Activated naive CD8-positive, alpha-beta T cell treated with anti-CD3 and anti-CD28 coated beads, Interleukin-2, amount 50 U/mL, for 24 hours (primary cell): Measurements from ENCODE around the gene SEPTIN2.
"Not testable (repeated sequence)": the region's sequence is repeated elsewhere in the genome, so short reads cannot be mapped to it uniquely, and the experiment has no call there.

Experiments used
- ATAC-seq: fragments of 150-1000 bp; cut with Tn5 transposase; one replicate; pipeline ENCODE4 v1.10.0; 2021
- DNase-seq: peaks from one replicate; pipeline ENCODE4 v3.0.0; 2021
- H3K27ac Mint-ChIP-seq: one replicate; pipeline ENCODE4 v1.8.0; 2021; ENCODE audit warnings: mild to moderate bottlenecking, mixed read lengths
- H3K27me3 Mint-ChIP-seq: one replicate; pipeline ENCODE4 v1.8.0; 2021; ENCODE audit warnings: mixed read lengths
- H3K36me3 Mint-ChIP-seq: one replicate; pipeline ENCODE4 v1.8.0; 2021; ENCODE audit warnings: low read depth, mixed read lengths
- H3K4me1 Mint-ChIP-seq: one replicate; pipeline ENCODE4 v1.8.0; 2021; ENCODE audit warnings: mixed read lengths
- H3K4me3 Mint-ChIP-seq: one replicate; pipeline ENCODE4 v1.8.0; 2021; ENCODE audit warnings: mild to moderate bottlenecking, moderate library complexity, mixed read lengths
- H3K9me3 Mint-ChIP-seq: one replicate; pipeline ENCODE4 v1.8.0; 2021; ENCODE audit warnings: mixed read lengths

SEPTIN2 gene

DNA sequence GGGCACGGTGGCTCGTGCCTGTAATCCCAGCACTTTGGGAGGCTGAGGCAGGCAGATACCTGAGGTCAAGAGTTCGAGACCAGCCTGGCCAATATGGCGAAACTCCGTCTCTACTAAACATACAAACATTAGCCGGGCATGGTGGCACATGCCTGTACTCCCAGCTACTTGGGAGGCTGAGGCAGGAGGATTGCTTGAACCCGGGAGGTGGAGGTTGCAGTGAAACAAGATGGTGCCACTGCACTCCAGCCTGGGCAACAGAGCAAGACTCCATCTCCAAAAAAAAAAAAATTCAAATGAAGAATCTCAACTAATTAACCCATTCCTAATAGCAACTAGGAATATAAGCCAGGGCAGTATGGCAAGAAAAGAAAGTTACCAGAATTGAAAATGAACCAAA lies 37.4 kb upstream of the SEPTIN2 start:
- Mint-ChIP-seq H3K36me3 (peaks cover 15% of the 10 kb centered on the region), H3K9me3 (peaks cover 15% of the 10 kb centered on the region), H3K4me1 (peaks cover 14% of the 10 kb centered on the region)
- H3K27ac Mint-ChIP-seq, H3K4me3 Mint-ChIP-seq, ATAC-seq, DNase-seq, H3K27me3 Mint-ChIP-seq: not testable (repeated sequence)

DNA sequence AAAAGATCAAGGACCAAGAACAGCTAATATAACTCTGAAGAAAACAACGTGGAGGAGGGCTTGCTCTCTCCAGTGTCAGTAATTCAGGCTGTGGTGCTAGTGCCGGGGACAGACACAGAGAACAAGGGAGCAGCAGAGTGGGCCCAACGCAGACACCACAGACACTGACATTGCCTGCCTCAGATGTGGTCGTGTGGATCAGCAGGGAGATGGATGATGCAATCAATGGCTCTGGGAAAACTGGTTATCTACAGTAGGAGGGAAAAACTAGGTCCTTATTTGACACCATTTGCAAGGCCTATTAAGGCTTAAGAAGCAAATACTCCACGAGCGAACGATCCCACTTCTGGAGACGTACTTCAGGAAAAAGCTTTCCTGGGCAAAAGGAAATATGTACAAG lies 36.3 kb upstream of the SEPTIN2 start:
- Mint-ChIP-seq H3K36me3 (peaks cover 21% of the 10 kb centered on the region), H3K27me3 (no peaks in the 10 kb centered on the region), H3K4me1 (peaks cover 13% of the 10 kb centered on the region), H3K27ac (no peak overlapping the region), H3K4me3 (no peak overlapping the region), H3K9me3 (peaks cover 15% of the 10 kb centered on the region)
- DNase-seq (no peak), ATAC-seq (no peak)

DNA sequence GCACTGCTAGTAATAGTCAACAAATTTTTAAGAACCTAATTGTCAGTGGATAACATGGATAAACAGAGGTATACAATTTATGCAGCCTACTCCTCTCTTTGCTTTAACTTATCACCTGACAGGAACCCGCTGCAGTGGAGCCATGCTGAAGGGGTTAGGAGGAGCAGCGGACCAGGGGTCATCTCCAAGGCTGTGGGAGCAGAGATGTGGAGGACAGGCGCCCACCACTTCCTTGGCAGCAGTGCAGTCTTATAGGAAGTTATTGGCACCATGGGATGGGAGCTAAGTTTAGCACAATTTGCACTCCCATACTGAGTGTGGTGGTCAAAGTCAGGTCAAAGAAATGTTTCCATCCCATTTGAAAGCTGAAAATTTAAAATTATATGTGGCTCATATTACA lies 35.9 kb upstream of the SEPTIN2 start:
- Mint-ChIP-seq H3K27ac (no peak overlapping the region), H3K36me3 (peaks cover 23% of the 10 kb centered on the region), H3K27me3 (no peaks in the 10 kb centered on the region), H3K4me1 (peaks cover 13% of the 10 kb centered on the region), H3K9me3 (peaks cover 15% of the 10 kb centered on the region), H3K4me3 (no peak overlapping the region)
- DNase-seq (no peak), ATAC-seq (no peak)

DNA sequence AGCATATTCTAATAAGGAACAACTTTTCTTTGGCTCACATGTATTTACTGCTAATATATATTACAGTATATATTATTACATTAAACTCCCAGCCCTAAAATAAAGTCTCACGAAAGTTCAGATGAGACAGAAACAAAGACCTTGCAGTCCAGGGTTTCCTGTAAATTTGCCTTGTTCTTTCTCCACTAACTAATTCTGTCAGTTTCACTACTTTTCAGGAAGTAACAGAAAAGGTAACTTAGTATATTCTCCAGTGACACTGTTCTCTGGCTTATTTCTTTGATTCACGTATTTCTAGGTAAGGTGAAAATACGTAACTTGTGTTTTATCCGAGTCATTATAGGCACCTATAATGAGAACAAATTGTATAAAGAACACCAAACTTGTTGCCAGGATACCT lies 35.4 kb upstream of the SEPTIN2 start:
- peaks cover 13% of the 10 kb centered on the region for H3K9me3 Mint-ChIP-seq
- peaks cover 25% of the 10 kb centered on the region for H3K36me3 Mint-ChIP-seq
- H3K4me1 Mint-ChIP-seq: peaks cover 14% of the 10 kb centered on the region
- no peaks in the 10 kb centered on the region for H3K27me3 Mint-ChIP-seq
- H3K4me3 Mint-ChIP-seq: no peak overlapping the region
- DNase-seq (no peak), ATAC-seq (no peak)
- no peak overlapping the region for H3K27ac Mint-ChIP-seq

DNA sequence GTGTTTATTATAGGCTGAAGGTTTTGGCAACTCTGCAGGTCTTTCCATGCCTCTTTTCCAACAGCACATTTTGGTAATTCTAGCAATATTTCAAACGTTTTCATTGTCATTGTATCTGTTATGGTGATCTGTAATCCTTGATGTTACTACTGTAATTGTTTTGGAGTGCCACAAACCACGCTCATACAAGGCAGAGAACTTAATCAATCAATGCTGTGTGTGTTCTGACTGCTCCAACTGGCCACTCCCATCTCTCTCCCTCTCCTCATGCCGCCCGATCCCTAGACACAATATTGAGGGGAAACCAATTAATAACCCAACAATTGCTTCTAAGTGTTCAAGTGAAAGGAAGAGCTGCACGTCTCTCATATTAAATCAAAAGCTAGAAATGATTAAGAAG lies 33.2 kb upstream of the SEPTIN2 start:
- Mint-ChIP-seq H3K27me3 (no peaks in the 10 kb centered on the region), H3K27ac (no peak overlapping the region), H3K4me3 (no peak overlapping the region), H3K9me3 (no peaks in the 10 kb centered on the region), H3K36me3 (peaks cover 21% of the 10 kb centered on the region), H3K4me1 (peaks cover 16% of the 10 kb centered on the region)
- DNase-seq: no peak
- ATAC-seq: no peak

DNA sequence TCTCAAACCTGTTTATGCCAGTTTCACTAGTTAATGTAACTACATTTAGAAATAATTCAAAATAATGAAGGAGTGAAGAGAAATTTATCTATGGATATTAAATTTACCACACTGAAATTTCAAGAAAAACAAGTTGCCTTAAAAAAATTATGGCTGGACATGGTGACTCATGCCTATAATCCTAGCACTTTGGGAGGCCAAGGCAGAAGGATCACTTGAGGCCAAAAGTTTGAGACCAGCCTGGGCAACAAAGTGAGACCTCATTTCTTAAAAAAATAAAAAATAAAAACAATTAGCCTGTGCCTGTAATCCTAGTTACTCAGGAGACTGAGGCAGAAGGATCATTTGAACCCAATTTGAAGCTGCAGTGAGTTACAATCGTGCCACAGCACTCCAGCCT lies 30.1 kb upstream of the SEPTIN2 start:
- H3K4me1 Mint-ChIP-seq: peaks cover 27% of the 10 kb centered on the region
- H3K9me3 Mint-ChIP-seq: no peaks in the 10 kb centered on the region
- H3K27me3 Mint-ChIP-seq: no peaks in the 10 kb centered on the region
- H3K27ac Mint-ChIP-seq: peak overlapping the region; percentile 24
- no peak overlapping the region for H3K4me3 Mint-ChIP-seq
- H3K36me3 Mint-ChIP-seq: peaks cover 31% of the 10 kb centered on the region
- no peak for DNase-seq
- ATAC-seq: no peak

DNA sequence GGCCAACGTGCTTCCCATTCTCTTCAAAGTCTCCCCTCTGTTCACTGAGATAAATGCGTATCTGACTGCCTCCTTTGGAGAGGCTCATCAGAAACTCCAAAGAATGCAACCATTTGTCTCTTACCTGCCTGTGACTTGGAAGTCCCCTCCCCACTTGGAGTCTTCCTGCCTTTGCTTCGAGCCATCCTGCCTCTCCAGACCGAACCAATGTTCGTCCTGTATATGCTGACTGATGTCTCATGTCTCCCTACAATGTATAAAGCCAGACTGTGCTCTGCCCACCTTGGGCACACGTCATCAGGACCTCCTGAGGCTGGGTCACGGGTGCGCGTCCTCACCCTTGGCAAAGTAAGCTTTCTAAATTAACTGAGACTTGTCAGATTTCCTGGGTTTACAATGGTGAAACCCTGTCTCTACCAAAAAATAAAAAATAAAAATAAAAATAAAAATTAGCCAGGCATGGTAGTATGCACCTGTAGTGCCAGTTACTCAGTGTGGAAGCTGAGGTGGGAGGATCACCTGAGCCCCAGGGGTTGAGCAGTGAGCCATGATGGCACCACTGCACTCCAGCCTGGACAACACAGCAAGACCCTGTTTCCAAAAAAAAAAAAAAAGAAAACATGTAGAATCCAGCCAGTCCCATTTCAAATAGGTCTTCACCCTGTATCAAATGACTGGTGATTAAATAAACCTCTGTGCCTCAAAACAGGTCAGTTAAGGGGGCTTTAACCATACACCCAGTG lies 29.2 kb upstream of the SEPTIN2 start:
- DNase-seq: no peak
- H3K36me3 Mint-ChIP-seq: peaks cover 31% of the 10 kb centered on the region
- no peak overlapping the region for H3K27ac Mint-ChIP-seq
- no peak for ATAC-seq
- H3K9me3 Mint-ChIP-seq: no peaks in the 10 kb centered on the region
- no peaks in the 10 kb centered on the region for H3K27me3 Mint-ChIP-seq
- peaks cover 29% of the 10 kb centered on the region for H3K4me1 Mint-ChIP-seq
- H3K4me3 Mint-ChIP-seq: no peak overlapping the region

DNA sequence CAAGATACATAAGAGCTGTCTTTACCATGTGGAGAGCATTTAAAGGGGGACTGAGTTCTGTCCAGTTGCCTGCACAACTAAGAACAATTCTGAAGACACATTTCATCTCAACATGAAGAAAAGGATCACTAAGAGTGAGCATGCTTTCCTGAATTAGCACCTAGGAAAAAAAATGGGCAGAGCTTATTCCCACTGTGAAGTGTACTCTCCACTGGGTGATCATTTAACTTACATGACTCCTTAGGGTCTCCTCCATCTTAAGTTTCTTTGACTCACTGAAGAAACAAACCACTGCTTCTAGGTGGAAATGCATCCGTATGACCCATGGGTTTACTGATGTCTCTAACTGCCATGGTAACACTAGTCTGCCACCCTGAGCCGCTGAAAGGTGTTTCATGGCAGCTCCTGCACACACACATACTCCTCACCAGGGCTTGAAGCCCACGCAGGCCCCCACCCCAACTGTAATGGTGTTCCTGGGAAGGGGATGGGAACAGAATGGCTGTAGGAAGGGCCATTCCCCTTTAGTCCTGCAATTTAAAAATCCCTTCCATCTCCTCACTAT lies 27.3 kb upstream of the SEPTIN2 start:
- Mint-ChIP-seq H3K27me3 (no peaks in the 10 kb centered on the region), H3K4me3 (no peak overlapping the region), H3K36me3 (peaks cover 29% of the 10 kb centered on the region), H3K4me1 (peaks cover 38% of the 10 kb centered on the region), H3K27ac (no peak overlapping the region), H3K9me3 (no peaks in the 10 kb centered on the region)
- DNase-seq: no peak
- ATAC-seq: peak; percentile 15

DNA sequence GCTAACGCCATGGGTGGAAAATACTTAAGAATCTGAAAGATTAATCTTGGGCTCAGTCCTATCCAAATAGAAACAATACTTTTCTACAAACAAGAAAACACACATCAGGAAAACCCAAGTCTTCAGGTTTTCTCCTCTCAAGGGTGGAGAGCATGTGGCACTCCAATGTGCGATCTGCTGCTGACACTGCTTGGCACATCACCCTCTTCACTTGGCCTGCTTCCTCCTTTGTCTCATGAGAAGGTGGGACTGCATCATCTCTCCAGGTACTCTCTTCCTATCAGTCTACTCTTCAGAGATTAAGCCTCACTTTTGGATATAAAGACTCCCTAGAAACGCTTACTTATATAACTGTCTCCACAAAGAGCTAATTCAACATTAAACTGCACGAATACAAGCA lies 26.7 kb upstream of the SEPTIN2 start:
- Mint-ChIP-seq H3K9me3 (no peaks in the 10 kb centered on the region), H3K27me3 (no peaks in the 10 kb centered on the region), H3K27ac (no peak overlapping the region), H3K4me1 (peaks cover 40% of the 10 kb centered on the region), H3K36me3 (peaks cover 26% of the 10 kb centered on the region), H3K4me3 (no peak overlapping the region)
- DNase-seq (no peak), ATAC-seq (no peak)

DNA sequence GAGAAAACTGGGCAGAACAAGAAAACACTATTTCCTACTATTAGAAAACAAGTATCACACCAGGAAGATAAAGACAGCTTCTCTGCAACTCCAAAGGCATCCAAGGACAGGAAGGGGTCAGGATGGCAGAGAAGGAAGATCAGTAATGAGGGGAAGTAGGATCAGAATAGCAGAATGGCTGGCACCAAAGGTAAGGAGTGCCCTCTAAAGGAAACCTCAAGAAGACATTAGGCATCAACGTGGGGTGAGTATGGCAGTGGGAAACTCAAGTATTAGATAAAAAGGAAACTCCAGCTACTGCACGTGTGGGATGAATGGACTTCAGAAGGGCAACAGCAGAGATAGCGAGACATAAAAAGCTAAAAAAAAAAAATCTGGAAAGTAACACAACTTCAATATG lies 26.1 kb upstream of the SEPTIN2 start:
- H3K4me1 Mint-ChIP-seq: peaks cover 38% of the 10 kb centered on the region

DNA sequence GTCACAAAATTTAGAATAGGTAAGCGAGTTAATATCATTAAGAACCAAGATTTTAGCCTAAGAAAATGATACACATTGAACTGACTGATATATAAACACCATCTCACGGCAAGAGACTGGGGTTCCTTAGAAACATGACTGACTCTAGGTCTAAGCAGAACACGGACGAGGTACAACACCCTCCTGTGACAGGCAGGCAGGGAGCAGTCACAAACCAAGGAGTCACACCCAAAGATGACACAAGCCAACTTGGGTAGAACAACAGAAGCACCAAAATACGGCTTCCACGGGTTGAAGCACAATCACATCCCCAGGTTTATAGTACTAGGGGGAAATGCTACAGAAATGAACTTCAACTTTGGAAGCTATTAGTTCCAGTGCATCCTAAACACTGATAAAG lies 24.6 kb upstream of the SEPTIN2 start:
- no peak for DNase-seq
- no peak overlapping the region for H3K4me3 Mint-ChIP-seq
- H3K27me3 Mint-ChIP-seq: no peaks in the 10 kb centered on the region
- peaks cover 37% of the 10 kb centered on the region for H3K4me1 Mint-ChIP-seq
- H3K27ac Mint-ChIP-seq: peak overlapping the region; percentile 25
- ATAC-seq: no peak
- H3K36me3 Mint-ChIP-seq: peaks cover 16% of the 10 kb centered on the region
- H3K9me3 Mint-ChIP-seq: no peaks in the 10 kb centered on the region

More for the DNA sequence above, 26.1 kb upstream of the SEPTIN2 start:
- ATAC-seq: no peak
- Mint-ChIP-seq H3K27ac (no peak overlapping the region), H3K27me3 (no peaks in the 10 kb centered on the region), H3K36me3 (peaks cover 21% of the 10 kb centered on the region), H3K4me3 (no peak overlapping the region), H3K9me3 (no peaks in the 10 kb centered on the region)
- DNase-seq: no peak

DNA sequence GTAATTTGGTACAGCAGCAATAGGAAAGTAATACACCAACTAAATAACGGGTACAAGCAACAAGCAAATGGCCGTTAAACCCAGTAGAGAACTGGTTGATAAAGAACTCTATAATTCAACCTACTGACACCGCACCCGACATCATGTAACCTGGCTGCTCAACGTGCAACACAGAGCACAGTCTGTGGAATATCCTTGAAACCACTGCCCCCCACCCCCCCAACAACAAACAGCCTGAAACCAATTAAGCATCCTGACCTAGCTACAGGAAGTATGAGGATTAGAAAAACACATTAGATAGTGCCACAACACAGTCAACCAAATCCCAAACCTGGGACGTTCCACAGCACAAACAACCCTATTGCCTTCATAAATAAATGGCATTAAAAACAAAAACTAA lies 23.7 kb upstream of the SEPTIN2 start:
- H3K4me1 Mint-ChIP-seq: peaks cover 40% of the 10 kb centered on the region
- no peaks in the 10 kb centered on the region for H3K27me3 Mint-ChIP-seq
- H3K9me3 Mint-ChIP-seq: no peaks in the 10 kb centered on the region
- H3K27ac Mint-ChIP-seq: no peak overlapping the region
- H3K4me3 Mint-ChIP-seq: no peak overlapping the region
- H3K36me3 Mint-ChIP-seq: peaks cover 16% of the 10 kb centered on the region
- DNase-seq (no peak), ATAC-seq (no peak)

DNA sequence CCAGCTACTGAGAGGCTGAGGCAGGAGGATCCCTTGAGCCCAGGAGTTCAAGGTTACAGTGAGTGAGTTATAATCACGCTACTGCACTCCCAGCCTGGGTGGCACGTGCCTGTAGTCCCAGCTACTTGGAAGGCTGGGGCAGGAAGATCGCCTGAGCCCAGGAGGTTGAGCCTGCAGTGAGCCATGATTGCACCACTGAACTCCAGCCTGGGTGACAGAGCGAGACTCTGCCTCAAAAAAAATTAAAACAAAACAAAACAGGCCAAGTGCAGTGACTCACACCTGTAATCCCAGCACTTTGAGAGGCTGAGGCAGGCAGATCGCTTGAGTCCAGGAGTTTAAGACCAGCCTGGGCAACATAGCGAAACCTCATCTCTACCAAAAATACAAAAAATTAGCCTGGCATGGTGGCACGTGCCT lies 22.3 kb upstream of the SEPTIN2 start:
- not testable (repeated sequence) for H3K27me3 Mint-ChIP-seq, H3K9me3 Mint-ChIP-seq, ATAC-seq, H3K27ac Mint-ChIP-seq, DNase-seq, H3K4me3 Mint-ChIP-seq
- Mint-ChIP-seq H3K4me1 (peaks cover 46% of the 10 kb centered on the region), H3K36me3 (peaks cover 19% of the 10 kb centered on the region)

DNA sequence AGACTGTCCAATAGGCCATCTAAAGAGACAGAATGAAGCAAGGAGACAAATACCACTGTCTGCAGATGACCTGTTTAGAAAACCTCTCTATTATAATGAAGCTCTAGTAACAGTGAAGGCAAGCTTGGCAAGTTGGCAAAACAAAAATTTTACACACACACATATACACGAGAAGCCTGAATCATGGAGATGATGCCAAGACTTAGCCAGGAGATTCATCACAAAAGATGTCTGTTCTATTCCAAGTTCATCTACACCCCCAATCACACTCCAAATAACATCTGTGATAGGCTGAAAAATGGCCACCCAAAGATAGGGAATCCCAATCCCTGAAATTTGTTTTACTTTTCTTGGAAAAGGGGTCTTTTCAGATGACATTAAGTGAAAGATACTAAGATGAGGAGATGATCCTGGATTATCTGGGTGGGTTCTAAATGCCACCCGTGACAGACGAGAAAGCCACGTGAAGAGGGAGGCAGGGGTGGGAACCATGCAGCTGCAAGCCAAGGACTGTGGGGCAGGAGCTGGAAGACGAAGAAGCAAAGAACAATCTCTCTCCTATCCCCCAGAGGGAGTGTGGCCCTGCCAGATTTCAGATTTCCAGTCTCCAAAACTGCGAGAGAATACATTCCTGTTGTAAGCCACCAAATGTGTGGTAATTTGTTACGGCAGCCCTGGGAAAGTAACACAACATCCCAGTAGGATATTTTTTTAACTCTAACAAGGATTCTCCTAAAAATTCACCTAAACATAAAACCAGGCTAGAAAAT lies 20.2 kb upstream of the SEPTIN2 start:
- H3K27me3 Mint-ChIP-seq: no peaks in the 10 kb centered on the region
- H3K4me1 Mint-ChIP-seq: peaks cover 55% of the 10 kb centered on the region

DNA sequence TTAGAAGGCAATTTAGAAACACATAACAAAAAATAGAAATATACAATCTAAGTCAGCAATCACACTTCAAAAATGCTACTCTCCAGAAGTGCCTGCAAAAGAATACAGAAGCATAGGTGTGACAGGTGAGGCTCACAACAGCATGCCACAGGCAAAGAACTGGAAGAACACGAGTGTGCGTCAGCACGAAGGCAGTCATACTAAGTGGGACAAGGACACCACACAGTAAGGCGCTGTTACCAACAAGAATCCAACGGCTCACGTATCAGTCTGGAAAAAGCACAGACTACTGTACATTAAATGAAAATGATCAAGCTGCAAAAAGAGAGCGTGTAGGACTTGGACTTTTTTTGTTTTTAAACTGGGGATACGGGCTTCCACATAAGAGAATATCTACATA lies 19.0 kb upstream of the SEPTIN2 start:
- Mint-ChIP-seq H3K36me3 (peaks cover 11% of the 10 kb centered on the region), H3K27ac (no peak overlapping the region), H3K4me1 (peaks cover 53% of the 10 kb centered on the region), H3K4me3 (no peak overlapping the region), H3K27me3 (no peaks in the 10 kb centered on the region), H3K9me3 (no peaks in the 10 kb centered on the region)
- ATAC-seq (no peak), DNase-seq (no peak)

More for the DNA sequence above, 20.2 kb upstream of the SEPTIN2 start:
- Mint-ChIP-seq H3K27ac (no peak overlapping the region), H3K36me3 (peaks cover 11% of the 10 kb centered on the region), H3K9me3 (no peaks in the 10 kb centered on the region), H3K4me3 (no peak overlapping the region)
- DNase-seq (no peak), ATAC-seq (no peak)
